ENCODE measurements around the gene GPX2.

DNA sequence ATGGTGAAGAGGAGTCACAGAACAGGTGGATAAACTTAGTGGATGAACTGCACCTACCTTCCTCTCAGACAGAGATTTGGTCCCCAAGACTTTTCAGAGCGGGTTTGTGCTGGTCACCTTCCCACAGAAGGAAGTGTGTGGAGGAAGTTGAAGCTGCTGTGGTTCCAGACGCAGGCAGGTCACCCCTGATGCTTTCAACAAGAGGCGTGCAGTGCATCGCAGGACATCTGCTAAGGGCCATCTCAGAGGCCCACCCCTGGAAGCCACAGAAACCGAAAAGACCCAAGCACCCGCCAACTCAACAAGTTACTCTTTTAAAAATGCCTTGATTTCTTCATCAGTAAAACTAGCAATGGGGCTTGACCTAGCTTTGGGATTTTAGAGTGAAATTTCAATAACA, 1.0 kb upstream of the GPX2 start:
- TF ChIP-seq, protein P1, sequence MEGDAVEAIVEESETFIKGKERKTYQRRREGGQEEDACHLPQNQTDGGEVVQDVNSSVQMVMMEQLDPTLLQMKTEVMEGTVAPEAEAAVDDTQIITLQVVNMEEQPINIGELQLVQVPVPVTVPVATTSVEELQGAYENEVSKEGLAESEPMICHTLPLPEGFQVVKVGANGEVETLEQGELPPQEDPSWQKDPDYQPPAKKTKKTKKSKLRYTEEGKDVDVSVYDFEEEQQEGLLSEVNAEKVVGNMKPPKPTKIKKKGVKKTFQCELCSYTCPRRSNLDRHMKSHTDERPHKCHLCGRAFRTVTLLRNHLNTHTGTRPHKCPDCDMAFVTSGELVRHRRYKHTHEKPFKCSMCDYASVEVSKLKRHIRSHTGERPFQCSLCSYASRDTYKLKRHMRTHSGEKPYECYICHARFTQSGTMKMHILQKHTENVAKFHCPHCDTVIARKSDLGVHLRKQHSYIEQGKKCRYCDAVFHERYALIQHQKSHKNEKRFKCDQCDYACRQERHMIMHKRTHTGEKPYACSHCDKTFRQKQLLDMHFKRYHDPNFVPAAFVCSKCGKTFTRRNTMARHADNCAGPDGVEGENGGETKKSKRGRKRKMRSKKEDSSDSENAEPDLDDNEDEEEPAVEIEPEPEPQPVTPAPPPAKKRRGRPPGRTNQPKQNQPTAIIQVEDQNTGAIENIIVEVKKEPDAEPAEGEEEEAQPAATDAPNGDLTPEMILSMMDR (conservative IDR thresholded peaks at IDR 0.05; ENCODE audit: low read depth, low read length) = no peak
- no peak for TF ChIP-seq EZH2phosphoT487 (IDR thresholded peaks at IDR 0.05; ENCODE audit: borderline replicate concordance, low read length)

Data from PC-3 (cell line).